HCT116 (cell line): ENCODE measurements around the gene EEFSEC.

Experiments used
- CEBPB ChIP-seq: IDR thresholded peaks from 2 replicates; pipeline ENCODE4 v1.6.1; 2012; ENCODE audit warnings: low read depth
- EZH2 ChIP-seq: fragments of 200-600 bp; sonication (generic); IDR thresholded peaks from 2 replicates; pipeline ENCODE4 v1.6.1; 2017; ENCODE audit warnings: antibody characterized with exemption, mixed run types
- EZH2phosphoT487 ChIP-seq: fragments of 200-600 bp; IDR thresholded peaks from 2 replicates; pipeline ENCODE4 v1.6.1; 2018; ENCODE audit warnings: antibody characterized with exemption, borderline replicate concordance
- JUND ChIP-seq: IDR thresholded peaks from 2 replicates; pipeline ENCODE4 v1.6.1; 2012
- POLR2A ChIP-seq: IDR thresholded peaks from 2 replicates; pipeline ENCODE4 v1.7.0; 2011; ENCODE audit warnings: borderline replicate concordance; ENCODE audit not compliant: insufficient read depth, insufficient read length; ENCODE audit errors: extremely low read depth
- POLR2AphosphoS5 ChIP-seq: IDR thresholded peaks from 2 replicates; pipeline ENCODE4 v1.6.1; 2011; ENCODE audit warnings: mild to moderate bottlenecking, low read depth, low read length, moderate library complexity
- RAD21 ChIP-seq: IDR thresholded peaks from 2 replicates; pipeline ENCODE4 v1.6.1; 2012; ENCODE audit warnings: low read depth, mild to moderate bottlenecking
- TF ChIP-seq, protein P1 (sequence below), 3 experiments: fragments of 200-600 bp in 1 of 3; sonication (generic) in 1 of 3; IDR thresholded peaks in 2 of 3; conservative IDR thresholded peaks in 1 of 3; 2 replicates each; pipeline ENCODE4 v1.5.1; 2012 to 2017; ENCODE audit warnings: low read depth in 2 of 3, low read length in 2 of 3, antibody characterized with exemption in 1 of 3, borderline replicate concordance in 1 of 3, control low read depth in 1 of 3, mild to moderate bottlenecking in 1 of 3, mixed read lengths in 1 of 3, mixed run types in 1 of 3, moderate library complexity in 1 of 3; ENCODE audit not compliant: insufficient read depth in 1 of 3
- TF ChIP-seq, protein P2 (sequence below): IDR thresholded peaks from 2 replicates; pipeline ENCODE4 v1.6.1; 2012
- TF ChIP-seq, protein P3 (sequence below): IDR thresholded peaks from 2 replicates; pipeline ENCODE4 v1.6.1; 2012
- TF ChIP-seq, protein P4 (sequence below): IDR thresholded peaks from 2 replicates; pipeline ENCODE4 v1.6.1; 2012; ENCODE audit warnings: low read depth

GRCh38 chr3:128402319-128402718 is 249.0 kb downstream of the EEFSEC start:
- TF ChIP-seq, protein P1, sequence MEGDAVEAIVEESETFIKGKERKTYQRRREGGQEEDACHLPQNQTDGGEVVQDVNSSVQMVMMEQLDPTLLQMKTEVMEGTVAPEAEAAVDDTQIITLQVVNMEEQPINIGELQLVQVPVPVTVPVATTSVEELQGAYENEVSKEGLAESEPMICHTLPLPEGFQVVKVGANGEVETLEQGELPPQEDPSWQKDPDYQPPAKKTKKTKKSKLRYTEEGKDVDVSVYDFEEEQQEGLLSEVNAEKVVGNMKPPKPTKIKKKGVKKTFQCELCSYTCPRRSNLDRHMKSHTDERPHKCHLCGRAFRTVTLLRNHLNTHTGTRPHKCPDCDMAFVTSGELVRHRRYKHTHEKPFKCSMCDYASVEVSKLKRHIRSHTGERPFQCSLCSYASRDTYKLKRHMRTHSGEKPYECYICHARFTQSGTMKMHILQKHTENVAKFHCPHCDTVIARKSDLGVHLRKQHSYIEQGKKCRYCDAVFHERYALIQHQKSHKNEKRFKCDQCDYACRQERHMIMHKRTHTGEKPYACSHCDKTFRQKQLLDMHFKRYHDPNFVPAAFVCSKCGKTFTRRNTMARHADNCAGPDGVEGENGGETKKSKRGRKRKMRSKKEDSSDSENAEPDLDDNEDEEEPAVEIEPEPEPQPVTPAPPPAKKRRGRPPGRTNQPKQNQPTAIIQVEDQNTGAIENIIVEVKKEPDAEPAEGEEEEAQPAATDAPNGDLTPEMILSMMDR (IDR thresholded peaks at IDR 0.05 in 2 of 3, conservative IDR thresholded peaks at IDR 0.05 in 1 of 3; ENCODE audit: borderline replicate concordance in 1 of 3, insufficient read depth in 1 of 3, low read depth in 2 of 3, low read length in 2 of 3), result no peak
- TF ChIP-seq JUND (no peak), EZH2 (no peak), POLR2A (no peak), POLR2AphosphoS5 (no peak), CEBPB (no peak), EZH2phosphoT487 (no peak), RAD21 (no peak)
- TF ChIP-seq, protein P2, sequence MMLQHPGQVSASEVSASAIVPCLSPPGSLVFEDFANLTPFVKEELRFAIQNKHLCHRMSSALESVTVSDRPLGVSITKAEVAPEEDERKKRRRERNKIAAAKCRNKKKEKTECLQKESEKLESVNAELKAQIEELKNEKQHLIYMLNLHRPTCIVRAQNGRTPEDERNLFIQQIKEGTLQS, result no peak
- TF ChIP-seq, protein P3, sequence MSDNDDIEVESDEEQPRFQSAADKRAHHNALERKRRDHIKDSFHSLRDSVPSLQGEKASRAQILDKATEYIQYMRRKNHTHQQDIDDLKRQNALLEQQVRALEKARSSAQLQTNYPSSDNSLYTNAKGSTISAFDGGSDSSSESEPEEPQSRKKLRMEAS, result no peak
- TF ChIP-seq, protein P4, sequence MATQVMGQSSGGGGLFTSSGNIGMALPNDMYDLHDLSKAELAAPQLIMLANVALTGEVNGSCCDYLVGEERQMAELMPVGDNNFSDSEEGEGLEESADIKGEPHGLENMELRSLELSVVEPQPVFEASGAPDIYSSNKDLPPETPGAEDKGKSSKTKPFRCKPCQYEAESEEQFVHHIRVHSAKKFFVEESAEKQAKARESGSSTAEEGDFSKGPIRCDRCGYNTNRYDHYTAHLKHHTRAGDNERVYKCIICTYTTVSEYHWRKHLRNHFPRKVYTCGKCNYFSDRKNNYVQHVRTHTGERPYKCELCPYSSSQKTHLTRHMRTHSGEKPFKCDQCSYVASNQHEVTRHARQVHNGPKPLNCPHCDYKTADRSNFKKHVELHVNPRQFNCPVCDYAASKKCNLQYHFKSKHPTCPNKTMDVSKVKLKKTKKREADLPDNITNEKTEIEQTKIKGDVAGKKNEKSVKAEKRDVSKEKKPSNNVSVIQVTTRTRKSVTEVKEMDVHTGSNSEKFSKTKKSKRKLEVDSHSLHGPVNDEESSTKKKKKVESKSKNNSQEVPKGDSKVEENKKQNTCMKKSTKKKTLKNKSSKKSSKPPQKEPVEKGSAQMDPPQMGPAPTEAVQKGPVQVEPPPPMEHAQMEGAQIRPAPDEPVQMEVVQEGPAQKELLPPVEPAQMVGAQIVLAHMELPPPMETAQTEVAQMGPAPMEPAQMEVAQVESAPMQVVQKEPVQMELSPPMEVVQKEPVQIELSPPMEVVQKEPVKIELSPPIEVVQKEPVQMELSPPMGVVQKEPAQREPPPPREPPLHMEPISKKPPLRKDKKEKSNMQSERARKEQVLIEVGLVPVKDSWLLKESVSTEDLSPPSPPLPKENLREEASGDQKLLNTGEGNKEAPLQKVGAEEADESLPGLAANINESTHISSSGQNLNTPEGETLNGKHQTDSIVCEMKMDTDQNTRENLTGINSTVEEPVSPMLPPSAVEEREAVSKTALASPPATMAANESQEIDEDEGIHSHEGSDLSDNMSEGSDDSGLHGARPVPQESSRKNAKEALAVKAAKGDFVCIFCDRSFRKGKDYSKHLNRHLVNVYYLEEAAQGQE, result no peak
